Subcutaneous abdominal adipose tissue (tissue), 5 donors: ENCODE data around the gene RCC2.
"Not testable (repeated sequence)": the region's sequence is repeated elsewhere in the genome, so short reads cannot be mapped to it uniquely, and the experiment has no call there.

Experiments
- H3K27ac ChIP-seq: one replicate; pipeline ENCODE4 v1.7.0; 2013; ENCODE audit warnings: low read depth, mild to moderate bottlenecking, inconsistent platforms, low read length, moderate library complexity
- H3K27me3 ChIP-seq, 5 donors: one replicate each; pipeline ENCODE4 v1.7.0; 2013; ENCODE audit warnings: low read length in 5 of 5, inconsistent platforms in 1 of 5; ENCODE audit not compliant: control insufficient read depth in 5 of 5, insufficient read depth in 4 of 5
- H3K36me3 ChIP-seq, 5 donors: one replicate each; pipeline ENCODE4 v1.7.0; 2013; ENCODE audit warnings: low read length in 5 of 5; ENCODE audit not compliant: control insufficient read depth in 5 of 5, insufficient read depth in 5 of 5
- H3K4me1 ChIP-seq, 5 donors: one replicate each; pipeline ENCODE4 v1.7.0; 2013; ENCODE audit warnings: low read length in 5 of 5, mild to moderate bottlenecking in 3 of 5, moderate library complexity in 1 of 5; ENCODE audit not compliant: control insufficient read depth in 5 of 5, insufficient read depth in 5 of 5
- H3K4me3 ChIP-seq, 5 donors: one replicate each; pipeline ENCODE4 v1.7.0; 2013; ENCODE audit warnings: low read length in 5 of 5, low read depth in 1 of 5
- H3K9ac ChIP-seq, 5 donors: one replicate each; pipeline ENCODE4 v1.7.0; 2013; ENCODE audit warnings: low read length in 5 of 5, mild to moderate bottlenecking in 4 of 5, moderate library complexity in 3 of 5
- H3K9me3 ChIP-seq, 5 donors: one replicate each; pipeline ENCODE4 v1.7.0; 2013; ENCODE audit warnings: low read length in 5 of 5; ENCODE audit not compliant: control insufficient read depth in 5 of 5
- donor health status: healthy.
- donor health status: healthy.
- donor health status: healthy.
- donor health status: healthy.
- donor health status: healthy.

RCC2 gene

DNA sequence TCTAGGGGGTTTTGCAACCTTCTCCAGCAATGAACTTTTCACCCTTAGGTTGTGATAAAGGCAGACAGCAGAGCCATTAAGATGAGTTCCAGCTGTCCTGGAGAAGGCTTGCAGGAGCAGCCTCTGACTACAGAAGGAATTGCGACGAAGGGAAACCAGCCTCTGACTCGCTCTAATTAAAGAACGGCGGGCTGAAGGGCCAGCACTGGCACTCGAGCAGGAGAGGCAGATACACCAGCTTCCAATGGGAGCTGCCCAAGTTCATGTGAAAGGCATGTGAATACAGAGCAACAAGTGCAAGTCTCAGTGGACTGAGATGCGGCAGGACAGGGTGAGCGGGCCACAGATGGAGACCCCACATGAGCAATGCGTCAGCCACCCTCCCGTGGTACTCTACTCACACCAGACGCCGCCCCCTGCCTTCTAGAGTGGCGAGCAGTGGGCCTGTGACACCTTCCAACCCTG, 15.7 kb downstream of the RCC2 start:
- peaks cover 0 to 22% (median 16%) of the 10 kb centered on the region in 5 donors for H3K4me1 ChIP-seq
- H3K4me3 ChIP-seq, result peak overlapping the region in 1 of 5 donors; percentile 31
- H3K27me3 ChIP-seq, result no peaks in the 10 kb centered on the region
- H3K36me3 ChIP-seq, result peaks cover 3 to 92% (median 79%) of the 10 kb centered on the region in 5 donors
- H3K9me3 ChIP-seq, result no peaks in the 10 kb centered on the region
- H3K27ac ChIP-seq, result no peak overlapping the region
- H3K9ac ChIP-seq, result no peak overlapping the region

DNA sequence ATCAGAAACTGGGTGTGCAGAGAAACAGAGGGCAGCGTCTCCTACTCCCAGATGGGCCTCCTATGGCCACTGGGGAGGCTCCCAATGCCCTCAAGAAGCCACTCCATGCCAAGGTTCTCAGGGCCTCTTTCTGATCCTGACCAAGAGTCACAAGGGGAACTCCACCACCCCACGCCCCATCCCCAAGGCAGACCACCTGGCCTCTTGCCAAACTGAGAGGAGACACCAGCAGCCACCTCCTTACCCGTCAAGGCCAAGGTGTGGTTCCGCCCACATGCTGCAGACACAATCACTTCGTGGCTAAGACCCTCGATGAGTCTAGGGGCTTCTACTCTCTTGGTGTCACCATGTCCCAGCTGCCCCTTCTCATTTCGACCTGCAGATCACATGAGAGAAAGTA, 17.0 kb downstream of the RCC2 start:
- no peak overlapping the region for H3K27ac ChIP-seq

DNA sequence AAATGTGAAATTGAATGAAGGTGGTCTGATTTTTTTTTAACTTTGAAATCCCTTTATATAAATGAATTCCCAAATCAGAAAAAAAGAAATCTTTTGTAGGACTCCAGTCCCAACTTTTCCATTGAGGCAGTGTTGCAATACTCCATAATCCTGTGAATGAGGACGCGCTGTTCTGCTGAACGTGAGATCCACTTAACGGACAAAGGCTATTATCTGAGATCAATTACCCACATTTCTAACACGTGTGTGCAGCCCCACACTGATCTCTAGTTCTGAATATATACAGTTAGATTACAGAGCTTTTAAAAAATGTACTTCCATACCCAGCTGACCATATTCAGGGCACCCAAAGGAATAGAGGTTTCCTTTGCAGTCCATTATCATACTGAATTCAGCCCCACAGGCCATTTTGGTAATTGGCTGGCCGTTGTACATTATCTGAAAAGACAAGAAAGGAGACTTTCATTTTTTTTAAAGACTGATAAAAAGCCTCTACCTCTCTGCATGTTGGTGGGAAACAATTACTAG, 19.0 kb downstream of the RCC2 start:
- H3K9ac ChIP-seq, result no peak overlapping the region
- no peak overlapping the region for H3K27ac ChIP-seq
- H3K9me3 ChIP-seq, result no peaks in the 10 kb centered on the region
- peaks cover 0 to 22% (median 16%) of the 10 kb centered on the region in 5 donors for H3K4me1 ChIP-seq
- H3K36me3 ChIP-seq, result peaks cover 8 to 88% (median 76%) of the 10 kb centered on the region in 5 donors
- H3K27me3 ChIP-seq, result no peaks in the 10 kb centered on the region
- H3K4me3 ChIP-seq, result no peak overlapping the region

More for the DNA sequence above, 17.0 kb downstream of the RCC2 start:
- Histone ChIP-seq H3K9ac (no peak overlapping the region), H3K4me1 (peaks cover 0 to 22% (median 16%) of the 10 kb centered on the region in 5 donors), H3K9me3 (no peaks in the 10 kb centered on the region), H3K4me3 (no peak overlapping the region), H3K36me3 (peaks cover 5 to 90% (median 77%) of the 10 kb centered on the region in 5 donors), H3K27me3 (no peaks in the 10 kb centered on the region)

DNA sequence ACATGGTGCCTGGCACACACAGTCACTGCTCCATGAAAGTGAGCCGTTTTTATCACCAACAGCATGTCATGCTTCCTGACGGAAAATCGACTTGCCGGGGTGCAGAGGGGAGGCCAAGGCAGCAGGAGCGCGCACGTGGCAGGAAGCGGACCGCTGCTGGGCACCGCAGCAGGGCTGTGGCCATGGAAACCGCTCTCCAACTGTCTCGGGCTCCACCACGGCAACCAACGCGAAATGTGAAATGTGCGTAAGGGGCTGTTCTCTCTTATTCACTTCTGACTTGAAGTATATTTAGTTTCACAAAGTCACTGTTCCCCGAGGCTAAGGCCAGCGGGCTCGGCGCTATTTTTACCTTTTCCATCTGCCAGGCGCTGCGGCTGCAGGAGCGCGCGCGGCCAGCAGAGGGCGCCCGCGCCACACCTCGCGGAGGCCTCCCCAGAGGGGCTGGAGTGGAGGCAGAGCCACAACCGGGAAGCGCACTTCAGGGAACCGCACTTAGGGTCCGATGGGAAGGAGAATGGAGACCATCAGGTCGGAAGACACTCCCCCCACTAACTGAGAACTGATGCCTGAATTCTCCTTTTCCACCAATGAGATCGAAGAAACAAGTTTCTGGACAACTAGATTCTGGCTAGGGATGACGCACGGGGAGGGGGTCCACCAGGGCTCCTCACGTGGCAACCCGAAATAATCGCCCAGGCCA, 19.7 kb downstream of the RCC2 start:
- Histone ChIP-seq H3K4me3 (no peak overlapping the region), H3K36me3 (peaks cover 12 to 88% (median 76%) of the 10 kb centered on the region in 5 donors), H3K27ac (no peak overlapping the region), H3K9ac (no peak overlapping the region), H3K4me1 (peaks cover 0 to 18% (median 15%) of the 10 kb centered on the region in 5 donors), H3K27me3 (no peaks in the 10 kb centered on the region), H3K9me3 (no peaks in the 10 kb centered on the region)

DNA sequence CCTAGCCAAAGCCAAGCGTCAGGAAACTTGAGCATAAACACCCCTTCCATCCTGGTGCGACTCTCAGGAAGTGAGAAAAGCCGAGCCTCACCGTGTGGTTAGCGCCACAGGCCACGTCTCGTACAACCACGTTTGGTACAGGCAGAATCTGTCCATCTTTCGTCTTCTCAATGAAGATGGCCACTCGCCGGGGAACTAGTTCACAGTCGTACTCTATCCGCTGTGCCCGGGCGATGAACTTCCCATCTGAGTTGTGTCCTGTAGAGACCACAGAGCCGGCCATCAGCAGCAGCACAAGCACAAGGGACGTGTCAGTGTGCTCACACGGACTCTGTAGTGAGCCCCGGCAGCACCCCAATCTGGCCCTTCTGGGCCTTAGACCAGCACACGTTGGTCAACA, 23.1 kb downstream of the RCC2 start:
- Histone ChIP-seq H3K4me3 (no peak overlapping the region), H3K36me3 (peaks cover 14 to 90% (median 80%) of the 10 kb centered on the region in 5 donors), H3K27me3 (no peaks in the 10 kb centered on the region)

DNA sequence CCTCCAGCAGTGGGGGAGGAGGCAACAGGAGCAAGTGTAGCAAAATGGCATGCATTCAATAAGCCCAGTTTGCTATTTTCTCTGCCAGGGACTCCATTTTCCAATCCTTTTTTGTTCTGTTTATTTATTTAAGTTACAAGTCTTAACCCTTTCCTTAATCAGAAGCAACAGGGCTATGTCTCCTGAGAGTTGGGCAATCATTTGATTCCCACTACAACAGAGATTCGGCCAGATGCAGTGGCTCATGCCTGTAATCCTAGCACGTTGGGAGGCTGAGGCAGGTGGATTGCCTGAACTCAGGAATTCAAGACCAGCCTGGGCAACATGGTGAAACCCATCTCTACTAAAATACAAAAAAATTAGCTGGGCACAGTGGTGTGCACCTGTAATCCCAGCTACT, 25.5 kb downstream of the RCC2 start:
- Histone ChIP-seq H3K27me3 (no peaks in the 10 kb centered on the region), H3K36me3 (peaks cover 12 to 94% (median 89%) of the 10 kb centered on the region in 5 donors)

More for the DNA sequence above, 23.1 kb downstream of the RCC2 start:
- H3K27ac ChIP-seq, result no peak overlapping the region
- H3K4me1 ChIP-seq, result peaks cover 0 to 4% (median 0%) of the 10 kb centered on the region in 5 donors
- H3K9me3 ChIP-seq, result no peaks in the 10 kb centered on the region
- H3K9ac ChIP-seq, result no peak overlapping the region

DNA sequence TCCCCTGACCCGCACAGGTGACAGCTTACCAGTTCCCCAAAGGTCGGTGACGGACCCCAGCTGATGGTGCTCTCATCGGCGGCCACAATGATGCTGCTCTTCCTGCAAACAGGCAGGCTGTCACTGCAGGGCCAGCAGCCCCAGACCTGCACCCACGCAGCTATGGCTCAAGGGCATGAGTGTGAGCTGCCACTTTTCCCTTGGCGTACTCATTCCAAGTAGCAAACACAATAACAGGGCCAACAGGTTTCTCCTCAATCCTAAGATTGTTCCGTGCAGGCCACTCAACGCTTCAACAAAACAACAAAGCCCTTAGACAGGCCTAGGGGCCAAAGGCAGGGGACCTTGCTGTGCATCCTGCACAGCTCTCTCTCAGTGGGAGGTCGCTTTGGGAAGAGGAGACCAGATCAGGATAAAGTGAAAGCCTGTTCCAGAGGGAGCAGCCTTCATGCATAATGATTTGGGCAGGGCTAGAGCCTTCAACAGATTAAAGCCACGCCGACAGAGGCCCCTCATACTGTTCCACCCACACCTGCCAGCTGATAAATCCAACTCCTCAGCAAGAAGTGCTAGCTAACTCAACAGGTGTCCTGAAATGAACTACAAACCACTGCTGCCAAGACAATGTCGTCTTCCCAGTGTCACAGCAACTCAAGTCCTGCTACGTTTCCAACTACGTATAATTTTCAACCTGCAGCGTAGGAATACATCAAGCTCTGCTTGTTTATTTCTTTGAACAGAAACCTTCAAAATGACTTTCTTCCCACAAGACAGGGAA, 27.2 kb downstream of the RCC2 start:
- H3K9ac ChIP-seq, result no peak overlapping the region
- no peak overlapping the region for H3K27ac ChIP-seq
- H3K4me3 ChIP-seq, result no peak overlapping the region
- H3K9me3 ChIP-seq, result no peaks in the 10 kb centered on the region
- no peaks in the 10 kb centered on the region for H3K27me3 ChIP-seq
- no peaks in the 10 kb centered on the region for H3K4me1 ChIP-seq
- peaks cover 9 to 95% (median 88%) of the 10 kb centered on the region in 5 donors for H3K36me3 ChIP-seq

More for the DNA sequence above, 25.5 kb downstream of the RCC2 start:
- Histone ChIP-seq H3K9me3 (no peaks in the 10 kb centered on the region), H3K9ac (no peak overlapping the region), H3K4me3 (no peak overlapping the region), H3K4me1 (no peaks in the 10 kb centered on the region), H3K27ac (no peak overlapping the region)

DNA sequence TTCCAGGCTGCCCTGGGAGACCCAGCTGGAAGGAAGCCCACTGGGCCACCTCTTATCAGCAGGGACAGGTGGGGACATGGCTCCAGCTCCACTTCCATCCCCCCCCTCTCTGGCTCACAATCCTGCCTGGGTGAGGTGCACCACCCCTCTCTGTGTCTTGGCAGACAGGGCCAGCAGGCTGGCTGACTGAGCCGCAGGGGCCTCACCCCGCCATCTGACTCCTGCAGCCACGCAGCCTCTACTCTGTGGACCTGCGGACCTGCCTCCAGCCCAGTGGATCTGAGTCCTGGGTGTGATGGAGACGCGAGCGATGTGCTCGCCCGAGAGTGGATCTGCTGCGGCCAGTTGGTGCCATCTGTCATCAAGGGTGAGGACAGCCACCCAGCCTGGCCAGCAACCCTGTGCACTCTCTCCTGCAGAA, 30.1 kb downstream of the RCC2 start:
- Histone ChIP-seq H3K9ac (no peak overlapping the region), H3K27me3 (no peaks in the 10 kb centered on the region), H3K27ac (no peak overlapping the region), H3K4me1 (no peaks in the 10 kb centered on the region), H3K4me3 (no peak overlapping the region), H3K9me3 (no peaks in the 10 kb centered on the region), H3K36me3 (peaks cover 2 to 75% (median 66%) of the 10 kb centered on the region in 5 donors)

DNA sequence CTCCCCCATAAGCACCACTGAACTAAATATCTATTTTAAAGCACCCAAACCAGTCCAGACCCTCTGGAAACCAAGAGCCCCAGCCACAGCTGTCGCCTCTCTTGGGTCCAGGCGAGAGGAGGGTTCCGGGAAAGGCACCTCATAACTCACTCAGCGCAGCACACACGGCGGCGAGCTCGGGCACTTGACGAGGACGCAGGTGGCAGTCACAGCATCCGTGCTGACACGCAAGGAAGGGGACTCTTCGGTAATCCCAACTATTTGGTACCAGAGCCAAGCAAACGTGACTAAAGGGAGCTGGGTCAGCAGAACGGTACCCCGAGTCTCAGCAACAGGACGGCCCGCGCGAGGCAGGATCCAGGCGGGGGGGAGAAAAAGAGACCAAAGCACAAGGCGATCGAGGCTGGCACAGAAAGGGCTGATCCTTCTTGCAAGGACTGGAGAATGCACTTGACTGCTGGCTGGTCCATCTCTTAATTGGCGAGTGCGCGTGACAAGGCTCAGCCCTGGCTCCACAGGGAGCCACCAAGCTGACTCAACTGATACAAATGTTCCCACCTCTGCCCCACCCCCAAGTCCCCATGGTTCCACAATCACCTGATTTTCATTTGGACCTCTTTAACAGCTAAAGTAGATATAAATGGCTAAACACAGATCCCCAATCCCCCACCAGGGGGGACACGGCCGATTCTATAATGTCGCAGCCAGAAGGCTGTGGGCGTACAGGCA, 31.5 kb downstream of the RCC2 start:
- H3K36me3 ChIP-seq, result peaks cover 2 to 62% (median 54%) of the 10 kb centered on the region in 5 donors
- not testable (repeated sequence) for H3K27ac ChIP-seq, H3K4me3 ChIP-seq, H3K27me3 ChIP-seq, H3K9ac ChIP-seq, H3K4me1 ChIP-seq, H3K9me3 ChIP-seq
